Astrocyte (in vitro differentiated cells and primary cell): ENCODE measurements around the gene OR7G1. TPM values are rescaled to one million over a fixed set of nuclear protein-coding genes. Genes with fewer than 3 reads are reported as not detected.
"Not testable (repeated sequence)": the region's sequence is repeated elsewhere in the genome, so short reads cannot be mapped to it uniquely, and the experiment has no call there.

Experiments
- DNase-seq: peaks from one replicate; pipeline ENCODE4 v3.0.0-alpha.2; 2010; ENCODE audit warnings: low read depth
- FAIRE-seq: peaks from 2 replicates; lab custom pipeline; 2011; peaks lifted over from hg19 to GRCh38; lab: Jason Lieb, UNC
- H2AFZ ChIP-seq: 2 replicates; pipeline ENCODE4 v1.6.0; 2012; ENCODE audit warnings: low read depth, low read length, inconsistent platforms
- H3K27ac ChIP-seq: 2 replicates; pipeline ENCODE4 v1.5.1; 2011; ENCODE audit warnings: low read depth, low read length, inconsistent platforms
- H3K27me3 ChIP-seq: 2 replicates; pipeline ENCODE4 v1.6.0; 2011; ENCODE audit warnings: low read length, inconsistent platforms; ENCODE audit not compliant: insufficient read depth
- H3K36me3 ChIP-seq: 2 replicates; pipeline ENCODE4 v1.5.1; 2011; ENCODE audit warnings: low read length, inconsistent platforms; ENCODE audit not compliant: insufficient read depth
- H3K4me1 ChIP-seq: 2 replicates; pipeline ENCODE4 v1.5.1; 2011; ENCODE audit warnings: low read length, inconsistent platforms; ENCODE audit not compliant: insufficient read depth
- H3K4me2 ChIP-seq: 2 replicates; pipeline ENCODE4 v1.6.0; 2012; ENCODE audit warnings: low read length, inconsistent platforms
- H3K4me3 ChIP-seq: 2 replicates; pipeline ENCODE4 v1.5.1; 2011; ENCODE audit warnings: low read depth, mild to moderate bottlenecking, low read length, inconsistent platforms; ENCODE audit not compliant: insufficient read depth
- H3K79me2 ChIP-seq: 2 replicates; pipeline ENCODE4 v1.6.0; 2012; ENCODE audit warnings: mild to moderate bottlenecking, low read length, inconsistent platforms; ENCODE audit not compliant: insufficient read depth
- H3K9ac ChIP-seq: 2 replicates; pipeline ENCODE4 v1.6.0; 2012; ENCODE audit warnings: mild to moderate bottlenecking, low read length, inconsistent platforms
- H3K9me3 ChIP-seq: 2 replicates; pipeline ENCODE4 v1.5.1; 2012; ENCODE audit warnings: low read depth, mild to moderate bottlenecking, low read length, inconsistent platforms; ENCODE audit not compliant: insufficient read depth
- H4K20me1 ChIP-seq: 2 replicates; pipeline ENCODE4 v1.6.0; 2012; ENCODE audit warnings: low read length, inconsistent platforms; ENCODE audit not compliant: insufficient read depth
- H3K27ac Mint-ChIP-seq: one replicate; pipeline ENCODE4 v1.8.0; 2021; ENCODE audit warnings: mild to moderate bottlenecking, mixed read lengths; ENCODE audit not compliant: unreplicated experiment
- H3K27me3 Mint-ChIP-seq: one replicate; pipeline ENCODE4 v1.8.0; 2021; ENCODE audit warnings: low read depth, mixed read lengths; ENCODE audit not compliant: unreplicated experiment
- H3K36me3 Mint-ChIP-seq: one replicate; pipeline ENCODE4 v1.8.0; 2021; ENCODE audit warnings: low read depth, mixed read lengths; ENCODE audit not compliant: unreplicated experiment
- H3K4me1 Mint-ChIP-seq: one replicate; pipeline ENCODE4 v1.8.0; 2021; ENCODE audit warnings: low read depth, mixed read lengths; ENCODE audit not compliant: unreplicated experiment
- H3K4me3 Mint-ChIP-seq: one replicate; pipeline ENCODE4 v1.8.0; 2021; ENCODE audit warnings: mild to moderate bottlenecking, moderate library complexity, mixed read lengths; ENCODE audit not compliant: unreplicated experiment
- H3K9me3 Mint-ChIP-seq: one replicate; pipeline ENCODE4 v1.8.0; 2021; ENCODE audit warnings: mild to moderate bottlenecking, mixed read lengths; ENCODE audit not compliant: unreplicated experiment
- CTCF ChIP-seq: IDR thresholded peaks from 2 replicates; pipeline ENCODE4 v1.5.1; 2011; ENCODE audit warnings: low read depth, mild to moderate bottlenecking, inconsistent platforms, low read length, moderate library complexity; ENCODE audit not compliant: insufficient read depth
- EZH2 ChIP-seq: IDR thresholded peaks from 2 replicates; pipeline ENCODE4 v1.6.1; 2012; ENCODE audit warnings: mild to moderate bottlenecking, low read length, inconsistent platforms; ENCODE audit not compliant: insufficient read depth
- total RNA-seq: library from RNA; stranded (reverse); gene quantifications from 2 replicates; pipeline ENCODE4 v1.2.1, GENCODE V29; 2021

The OR7G1 gene
- total RNA-seq, 1 donor from 2014 or later = not detected

DNA sequence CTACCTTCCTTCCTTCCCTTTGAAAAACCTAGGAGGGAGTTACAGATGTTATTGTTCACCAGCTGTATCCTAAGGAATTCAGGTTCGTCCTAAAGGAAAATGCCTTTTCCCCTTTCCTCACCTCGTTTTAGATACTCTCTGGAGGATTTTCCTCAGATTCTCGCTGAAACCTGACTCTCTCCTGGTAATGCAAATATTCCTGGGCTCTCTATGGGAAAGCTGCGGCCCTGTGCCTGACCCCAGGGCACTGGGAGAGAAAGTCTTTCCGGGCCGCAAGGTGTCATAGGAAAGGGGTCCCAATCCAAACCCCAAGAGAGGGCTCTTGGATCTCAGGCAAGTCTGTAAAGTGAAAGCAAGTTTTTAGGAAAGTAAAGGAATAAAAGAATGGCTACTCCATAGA, 41.8 kb downstream of the OR7G1 start:
- no peaks in the 10 kb centered on the region for H3K27me3 Mint-ChIP-seq
- H3K4me1 ChIP-seq = peaks cover 6% of the 10 kb centered on the region
- DNase-seq (no peak), FAIRE-seq (no peak)
- no peaks in the 10 kb centered on the region for H3K9me3 ChIP-seq
- H2AFZ ChIP-seq = no peak overlapping the region
- H4K20me1 ChIP-seq = no peaks in the 10 kb centered on the region
- H3K36me3 Mint-ChIP-seq = no peaks in the 10 kb centered on the region
- no peak overlapping the region for H3K4me3 ChIP-seq
- no peaks in the 10 kb centered on the region for H3K4me1 Mint-ChIP-seq
- H3K36me3 ChIP-seq = no peaks in the 10 kb centered on the region
- H3K4me2 ChIP-seq = no peak overlapping the region
- no peak overlapping the region for H3K27ac ChIP-seq
- no peak overlapping the region for H3K9ac ChIP-seq
- TF ChIP-seq EZH2 = no peak
- no peak for TF ChIP-seq CTCF
- H3K27me3 ChIP-seq = no peaks in the 10 kb centered on the region
- H3K9me3 Mint-ChIP-seq = peaks cover 9% of the 10 kb centered on the region
- no peaks in the 10 kb centered on the region for H3K79me2 ChIP-seq
- H3K4me3 Mint-ChIP-seq = no peak overlapping the region
- no peak overlapping the region for H3K27ac Mint-ChIP-seq

DNA sequence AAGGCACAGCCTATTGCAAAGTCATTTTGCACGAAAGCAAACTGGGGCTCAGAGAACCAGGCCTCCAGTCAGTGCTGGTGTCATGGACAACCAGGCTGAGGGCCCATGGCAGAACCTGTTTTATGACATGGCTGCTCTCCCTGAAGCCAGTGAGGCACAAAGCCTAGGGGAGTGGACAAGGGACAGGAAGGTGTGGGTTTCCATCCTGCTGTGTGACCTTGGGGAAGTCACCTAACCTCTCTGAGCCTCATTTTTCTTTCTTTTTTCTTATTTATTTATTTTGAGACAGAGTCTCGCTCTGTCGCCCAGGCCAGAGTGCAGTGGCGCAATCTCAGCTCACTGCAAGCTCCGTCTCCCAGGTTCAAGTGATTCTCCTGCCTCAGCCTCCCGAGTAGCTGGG, 43.8 kb downstream of the OR7G1 start:
- H4K20me1 ChIP-seq, H3K4me3 ChIP-seq, H3K27ac ChIP-seq, FAIRE-seq, H3K27ac Mint-ChIP-seq, H3K9me3 Mint-ChIP-seq, H3K9me3 ChIP-seq, H3K36me3 ChIP-seq, DNase-seq, H3K4me3 Mint-ChIP-seq, H3K27me3 ChIP-seq, H3K4me2 ChIP-seq, H2AFZ ChIP-seq, H3K36me3 Mint-ChIP-seq, H3K27me3 Mint-ChIP-seq, H3K79me2 ChIP-seq, H3K4me1 Mint-ChIP-seq, H3K4me1 ChIP-seq, H3K9ac ChIP-seq: not testable (repeated sequence)

DNA sequence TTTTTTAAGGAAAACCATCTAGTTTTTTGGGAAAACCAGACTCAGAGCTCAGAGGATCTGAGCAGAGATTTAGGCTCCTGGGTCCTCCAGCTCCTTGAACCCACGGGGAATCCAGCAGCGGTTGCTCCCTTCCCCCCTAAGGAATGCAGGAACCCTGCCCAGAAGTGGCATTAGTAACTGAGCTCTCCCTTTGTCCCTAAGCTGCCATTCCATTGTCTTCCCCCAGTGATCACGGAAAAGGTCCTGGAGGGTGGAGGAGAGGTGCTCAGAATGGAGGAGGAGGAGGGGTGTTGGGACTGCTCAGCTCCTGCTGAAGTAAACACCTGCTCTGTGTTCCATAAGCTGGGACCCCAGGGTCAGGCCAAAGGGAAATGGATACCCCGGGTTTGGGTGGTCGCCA, 45.5 kb downstream of the OR7G1 start:
- Mint-ChIP-seq H3K36me3 (no peaks in the 10 kb centered on the region), H3K9me3 (peaks cover 5% of the 10 kb centered on the region), H3K27me3 (no peaks in the 10 kb centered on the region), H3K4me3 (no peak overlapping the region), H3K4me1 (no peaks in the 10 kb centered on the region), H3K27ac (no peak overlapping the region)
- H3K27ac ChIP-seq = no peak overlapping the region
- TF ChIP-seq CTCF (no peak), EZH2 (no peak)
- no peaks in the 10 kb centered on the region for H4K20me1 ChIP-seq
- no peaks in the 10 kb centered on the region for H3K27me3 ChIP-seq
- no peaks in the 10 kb centered on the region for H3K9me3 ChIP-seq
- H2AFZ ChIP-seq = peak overlapping the region; percentile 34
- H3K9ac ChIP-seq = no peak overlapping the region
- H3K36me3 ChIP-seq = no peaks in the 10 kb centered on the region
- FAIRE-seq (no peak), DNase-seq (peak; percentile 2)
- H3K4me2 ChIP-seq = no peak overlapping the region
- no peak overlapping the region for H3K4me3 ChIP-seq
- H3K79me2 ChIP-seq = no peaks in the 10 kb centered on the region
- peaks cover 2% of the 10 kb centered on the region for H3K4me1 ChIP-seq
